Measurements from ENCODE around the gene TBC1D10A.

The TBC1D10A gene

DNA sequence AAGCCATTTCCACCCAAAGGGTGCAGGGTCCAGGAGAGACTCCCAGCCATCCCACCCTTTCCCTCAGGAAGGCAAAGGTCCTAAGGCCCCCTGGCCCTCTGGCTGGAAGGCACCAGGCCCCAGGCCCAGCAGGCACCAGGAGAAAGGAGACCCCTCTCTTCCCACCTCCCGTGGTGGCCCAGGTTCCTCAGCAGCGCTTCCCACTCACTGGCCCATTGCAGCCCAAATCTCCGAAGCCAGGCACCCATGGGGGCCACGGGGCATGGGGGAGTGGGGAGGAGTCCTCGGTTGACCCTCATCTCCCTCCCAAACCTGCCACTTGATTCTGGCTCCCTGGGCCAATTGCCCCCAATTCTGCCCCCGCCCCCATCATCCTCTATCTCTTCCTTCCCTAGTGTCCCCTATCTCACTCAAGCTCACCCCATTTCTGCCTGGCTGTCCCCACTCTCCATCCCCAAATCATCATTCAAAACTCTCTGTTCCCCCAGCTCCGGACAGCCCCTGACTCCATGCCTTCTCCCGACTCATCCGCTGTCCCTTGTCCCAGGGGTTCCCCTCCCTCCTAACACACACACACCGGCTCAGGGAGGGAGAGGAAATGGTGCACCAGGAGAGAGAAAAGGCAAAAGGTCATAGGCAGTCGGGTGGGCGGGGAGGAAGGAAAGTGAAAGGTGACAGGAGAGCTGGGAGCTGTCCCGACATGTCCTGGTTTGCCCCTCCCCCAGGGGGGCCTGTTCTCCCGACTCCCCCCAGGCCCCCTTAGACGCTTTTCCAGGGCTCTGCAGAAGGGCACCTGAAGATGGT lies 81.4 kb downstream of the TBC1D10A start:
- no peak for DNase-seq

DNA sequence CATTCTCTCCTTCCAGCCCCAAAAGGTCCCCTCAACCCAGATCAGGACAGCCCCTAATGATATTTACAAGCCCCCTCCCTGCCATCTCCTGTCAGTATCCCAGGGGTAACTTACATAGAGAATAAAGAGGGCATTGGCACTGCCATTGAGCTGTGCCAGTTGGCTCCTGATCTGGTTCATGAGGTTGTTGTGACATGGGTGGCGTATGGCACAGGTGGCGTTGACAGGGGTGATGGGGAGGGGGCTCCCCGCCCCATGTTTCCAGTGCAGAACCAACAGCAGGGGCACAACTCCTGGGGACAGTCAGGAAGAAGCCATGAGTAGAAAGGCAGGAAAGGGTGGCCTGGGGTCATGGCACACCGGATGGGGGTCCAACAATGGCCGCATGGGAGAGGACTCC lies 82.1 kb downstream of the TBC1D10A start:
- no peak for DNase-seq

DNA sequence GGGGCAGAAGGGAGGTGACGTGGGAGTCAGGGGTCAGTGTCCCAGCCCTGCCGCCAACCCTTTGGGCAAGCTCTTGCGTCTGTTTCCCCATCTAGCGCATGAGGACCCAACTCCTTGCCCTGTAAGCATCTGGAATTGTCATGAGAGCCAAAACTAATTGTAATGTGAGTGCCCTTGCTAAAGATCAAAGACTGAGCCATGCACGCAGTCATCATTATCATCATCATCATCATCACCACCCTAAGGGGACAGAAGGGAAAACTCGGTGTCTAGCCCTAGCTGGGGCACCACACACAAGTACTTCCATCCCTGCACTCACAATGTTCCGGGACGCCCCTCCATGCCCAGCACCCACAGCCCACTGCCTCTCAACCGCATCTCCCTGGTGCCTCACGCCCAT lies 82.7 kb downstream of the TBC1D10A start:
- DNase-seq, result no peak

DNA sequence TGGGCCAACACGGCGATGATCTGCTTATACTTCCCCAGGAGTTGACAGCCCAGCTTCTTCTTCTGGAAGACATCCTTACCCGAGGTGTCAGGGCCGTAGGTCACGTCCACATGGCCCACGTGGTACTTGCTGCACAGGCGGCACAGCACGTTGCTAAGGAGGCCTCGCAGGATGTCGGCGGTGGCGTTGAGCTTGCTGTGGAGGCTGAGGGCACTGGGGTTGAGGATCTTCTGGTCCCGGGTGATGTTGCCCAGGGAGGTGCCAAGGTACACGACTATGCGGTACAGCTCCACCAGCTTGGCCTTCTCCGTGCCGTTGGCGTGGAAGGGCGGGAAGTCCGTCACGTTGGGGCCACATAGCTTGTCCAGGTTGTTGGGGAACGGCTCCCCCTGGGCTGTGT lies 83.1 kb downstream of the TBC1D10A start:
- DNase-seq, result no peak

Data from kidney glomerular epithelial cell (primary cell).